B cell (primary cell): ENCODE measurements around the gene UNC5C. TPM values are rescaled to one million over a fixed set of nuclear protein-coding genes. Genes with fewer than 3 reads are reported as not detected.

Experiments used
- ATAC-seq: fragments of 200-7000 bp; cut with Tn5 transposase; one replicate; pipeline ENCODE4 v1.10.0; 2021; ENCODE audit warnings: low read depth, mild to moderate bottlenecking, moderate number of reproducible peaks, moderate library complexity
- CTCF ChIA-PET: fragments of 350-600 bp; sonication (Branson Sonifier 250); formaldehyde crosslinking; loops from one replicate; lab custom pipeline; 2021; ENCODE audit warnings: antibody characterized with exemption, inconsistent platforms; lab: Charles Lee
- POLR2A ChIA-PET: fragments of 350-600 bp; sonication (Branson Sonifier 250); formaldehyde crosslinking; loops from one replicate; lab custom pipeline; 2021; ENCODE audit warnings: antibody characterized with exemption; lab: Charles Lee
- DNase-seq: peaks from one replicate; pipeline ENCODE4 v3.0.0; 2013
- H2AFZ ChIP-seq: 2 replicates; pipeline ENCODE4 v1.6.1; 2012; ENCODE audit warnings: mild to moderate bottlenecking, low read depth, low read length; ENCODE audit not compliant: insufficient read depth, poor library complexity, severe bottlenecking
- H3K27ac ChIP-seq, 2 donors: 1 replicate in 1 of 2; 2 replicates in 1 of 2; pipeline ENCODE4 v1.5.1; 2012 to 2013; ENCODE audit warnings: low read length in 2 of 2, mild to moderate bottlenecking in 2 of 2, moderate library complexity in 1 of 2
- H3K27me3 ChIP-seq, 4 experiments: fragments of 200-600 bp in 1 of 4; sonication (generic) in 1 of 4; replicated peaks in 1 of 4; 1 replicate in 2 of 4; 2 replicates in 2 of 4; pipeline versions ENCODE4 v1.6.1 to v1.7.0; 2013 to 2016; ENCODE audit warnings: low read length in 3 of 4, mild to moderate bottlenecking in 2 of 4, mixed read lengths in 1 of 4, moderate library complexity in 1 of 4; ENCODE audit not compliant: insufficient read depth in 4 of 4, control insufficient read depth in 3 of 4; ENCODE audit errors: control extremely low read depth in 1 of 4
- H3K36me3 ChIP-seq, 2 experiments: replicated peaks in 1 of 2; 1 replicate in 1 of 2; 2 replicates in 1 of 2; pipeline versions ENCODE4 v1.6.1 to v1.7.1; 2013; ENCODE audit warnings: low read length in 1 of 2; ENCODE audit not compliant: insufficient read depth in 2 of 2, control insufficient read depth in 1 of 2; ENCODE audit errors: control extremely low read depth in 1 of 2, extremely low read depth in 1 of 2
- H3K4me1 ChIP-seq, 2 donors: fragments of 200-600 bp in 1 of 2; sonication (generic) in 1 of 2; 1 replicate in 1 of 2; 2 replicates in 1 of 2; pipeline versions ENCODE4 v1.5.1 to v1.6.1; 2013 to 2017; ENCODE audit warnings: low read length in 2 of 2; ENCODE audit not compliant: control insufficient read depth in 2 of 2, insufficient read depth in 2 of 2
- H3K4me2 ChIP-seq: replicated peaks from 2 replicates; pipeline ENCODE3; 2012; ENCODE audit warnings: mild to moderate bottlenecking, low read depth, low read length; ENCODE audit not compliant: poor library complexity, severe bottlenecking
- H3K4me3 ChIP-seq, 5 experiments: fragments of 200-600 bp in 1 of 5; sonication (generic) in 1 of 5; 1 replicate in 3 of 5; 2 replicates in 2 of 5; pipeline versions ENCODE4 v1.5.1 to v1.7.0; 2011 to 2016; ENCODE audit warnings: low read length in 4 of 5, mild to moderate bottlenecking in 4 of 5, low read depth in 2 of 5, control low read depth in 1 of 5, moderate library complexity in 1 of 5; ENCODE audit not compliant: insufficient read depth in 1 of 5; ENCODE audit errors: control extremely low read depth in 1 of 5, extremely low read depth in 1 of 5
- H3K79me2 ChIP-seq: fragments of 200-600 bp; sonication (generic); one replicate; pipeline ENCODE4 v1.6.0; 2016; ENCODE audit warnings: low read length; ENCODE audit not compliant: control insufficient read depth, insufficient read depth
- H3K9ac ChIP-seq: fragments of 200-600 bp; sonication (generic); 2 replicates; pipeline ENCODE4 v1.6.1; 2017; ENCODE audit warnings: mild to moderate bottlenecking, low read length, moderate library complexity
- H3K9me3 ChIP-seq, 3 donors: one replicate each; pipeline versions ENCODE4 v1.6.1 to v1.7.1; 2013; ENCODE audit warnings: low read length in 2 of 3; ENCODE audit not compliant: control insufficient read depth in 2 of 3, insufficient read depth in 1 of 3; ENCODE audit errors: control extremely low read depth in 1 of 3
- H4K20me1 ChIP-seq: 2 replicates; pipeline ENCODE4 v1.6.0; 2012; ENCODE audit warnings: mild to moderate bottlenecking, low read length; ENCODE audit not compliant: insufficient read depth, control insufficient read depth, poor library complexity, severe bottlenecking
- H3K27ac Mint-ChIP-seq: one replicate; pipeline ENCODE4 v1.8.0; 2021; ENCODE audit warnings: mixed read lengths
- H3K27me3 Mint-ChIP-seq: one replicate; pipeline ENCODE4 v1.8.0; 2021; ENCODE audit warnings: mixed read lengths
- H3K4me1 Mint-ChIP-seq: one replicate; pipeline ENCODE4 v1.8.0; 2021; ENCODE audit warnings: mixed read lengths
- H3K4me3 Mint-ChIP-seq: one replicate; pipeline ENCODE4 v1.8.0; 2021; ENCODE audit warnings: mixed read lengths
- H3K9me3 Mint-ChIP-seq: one replicate; pipeline ENCODE4 v1.8.0; 2022; ENCODE audit warnings: mixed read lengths; ENCODE audit not compliant: insufficient read depth
- EZH2 ChIP-seq: IDR thresholded peaks from 2 replicates; pipeline ENCODE4 v1.6.1; 2012; ENCODE audit warnings: borderline replicate concordance, low read depth, mild to moderate bottlenecking, moderate library complexity, low read length; ENCODE audit not compliant: insufficient read depth, poor library complexity, severe bottlenecking
- WGBS: methylation state at CpG from one replicate; pipeline ENCODE4 v1.1.5; 2013; ENCODE audit warnings: missing lambda C conversion rate; ENCODE audit not compliant: insufficient coverage; 5-methylcytosine and 5-hydroxymethylcytosine counted together
- intact Hi-C: fragments of 100-400 bp; cut with micrococcal nuclease; formaldehyde crosslinking; loops from one replicate; pipeline ENCODE4 v1.10.0; 2022
- polyA plus RNA-seq: library from polyadenylated mRNA; depleted of rRNA; stranded (reverse); fragments of >200 nt; gene quantifications from 2 replicates; pipeline ENCODE4 v1.2.3, GENCODE V29; 2012
- total RNA-seq, 2 donors: library from RNA; stranded (reverse); fragments of 120-200 nt in 1 of 2; gene quantifications; 1 replicate in 1 of 2; 2 replicates in 1 of 2; pipeline versions ENCODE4 v1.2.3 to v1.2.4, GENCODE V29; 2013 to 2022
- TF ChIP-seq, protein P1 (sequence below): fragments of 200-600 bp; IDR thresholded peaks from one replicate; pipeline ENCODE4 v1.8.0; 2022; ENCODE audit warnings: antibody characterized with exemption, mild to moderate bottlenecking

Gene UNC5C
- total and polyA plus RNA-seq, 2 donors (not counting 1 experiment from before 2014, with no cell fraction given), result not detected

DNA sequence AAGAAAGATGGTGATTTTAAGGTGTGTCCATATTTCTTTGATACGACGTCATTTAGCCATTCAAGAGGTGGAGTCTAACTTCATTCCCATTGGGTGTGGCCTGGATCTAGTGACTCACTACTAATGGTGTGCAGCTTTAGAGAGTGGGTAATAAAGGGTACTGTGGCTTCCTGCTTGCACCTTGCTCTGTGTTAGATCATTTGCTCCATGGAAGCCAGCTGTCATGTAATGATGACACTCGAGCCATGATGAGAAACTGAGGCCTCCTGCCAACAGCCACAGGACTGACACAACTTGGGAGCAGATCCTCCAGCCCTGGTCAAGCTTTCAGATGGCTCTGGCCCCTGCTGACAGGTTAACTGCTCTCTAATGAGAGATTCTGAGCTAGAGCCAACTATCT, 82.0 kb downstream of the UNC5C start:
- no peak overlapping the region for H3K27ac ChIP-seq
- H2AFZ ChIP-seq, result no peak overlapping the region
- Mint-ChIP-seq H3K4me1 (no peaks in the 10 kb centered on the region), H3K27me3 (no peaks in the 10 kb centered on the region), H3K27ac (no peak overlapping the region), H3K9me3 (no peaks in the 10 kb centered on the region), H3K4me3 (no peak overlapping the region)
- TF ChIP-seq EZH2, result no peak
- TF ChIP-seq, protein P1, sequence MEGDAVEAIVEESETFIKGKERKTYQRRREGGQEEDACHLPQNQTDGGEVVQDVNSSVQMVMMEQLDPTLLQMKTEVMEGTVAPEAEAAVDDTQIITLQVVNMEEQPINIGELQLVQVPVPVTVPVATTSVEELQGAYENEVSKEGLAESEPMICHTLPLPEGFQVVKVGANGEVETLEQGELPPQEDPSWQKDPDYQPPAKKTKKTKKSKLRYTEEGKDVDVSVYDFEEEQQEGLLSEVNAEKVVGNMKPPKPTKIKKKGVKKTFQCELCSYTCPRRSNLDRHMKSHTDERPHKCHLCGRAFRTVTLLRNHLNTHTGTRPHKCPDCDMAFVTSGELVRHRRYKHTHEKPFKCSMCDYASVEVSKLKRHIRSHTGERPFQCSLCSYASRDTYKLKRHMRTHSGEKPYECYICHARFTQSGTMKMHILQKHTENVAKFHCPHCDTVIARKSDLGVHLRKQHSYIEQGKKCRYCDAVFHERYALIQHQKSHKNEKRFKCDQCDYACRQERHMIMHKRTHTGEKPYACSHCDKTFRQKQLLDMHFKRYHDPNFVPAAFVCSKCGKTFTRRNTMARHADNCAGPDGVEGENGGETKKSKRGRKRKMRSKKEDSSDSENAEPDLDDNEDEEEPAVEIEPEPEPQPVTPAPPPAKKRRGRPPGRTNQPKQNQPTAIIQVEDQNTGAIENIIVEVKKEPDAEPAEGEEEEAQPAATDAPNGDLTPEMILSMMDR, result no peak
- no peaks in the 10 kb centered on the region for H3K27me3 ChIP-seq
- no peaks in the 10 kb centered on the region for H4K20me1 ChIP-seq
- no peaks in the 10 kb centered on the region for H3K36me3 ChIP-seq
- WGBS, result 85% methylated on average over 3 of the region's 3 CpGs
- no peaks in the 10 kb centered on the region for H3K4me1 ChIP-seq
- POLR2A ChIA-PET, result no interaction called here
- no peaks in the 10 kb centered on the region for H3K79me2 ChIP-seq
- no peaks in the 10 kb centered on the region for H3K9me3 ChIP-seq
- no peak overlapping the region for H3K4me3 ChIP-seq
- CTCF ChIA-PET, result no interaction called here
- no peak overlapping the region for H3K4me2 ChIP-seq
- DNase-seq (no peak), ATAC-seq (no peak)
- H3K9ac ChIP-seq, result no peak overlapping the region
- intact Hi-C loops, result no loop called here

- Mint-ChIP-seq H3K27me3 (no peaks in the 10 kb centered on the region), H3K27ac (no peak overlapping the region), H3K4me3 (no peak overlapping the region), H3K4me1 (no peaks in the 10 kb centered on the region), H3K9me3 (no peaks in the 10 kb centered on the region)
- ChIA-PET CTCF (interaction anchor here (0.6 kb wide), 1 partner anchor 1532 kb away, joined by 3 read pairs; no protein-coding TSS in a partner anchor), POLR2A (no interaction called here)
- H2AFZ ChIP-seq, result no peak overlapping the region
- intact Hi-C loops, result no loop called here
- H3K27me3 ChIP-seq, result no peaks in the 10 kb centered on the region
- WGBS, result 57% methylated on average over 1 of the region's 6 CpGs
- ATAC-seq, result no peak
- H3K27ac ChIP-seq, result no peak overlapping the region
- H3K36me3 ChIP-seq, result no peaks in the 10 kb centered on the region
- no peaks in the 10 kb centered on the region for H3K79me2 ChIP-seq
- no peak overlapping the region for H3K9ac ChIP-seq
- H3K4me1 ChIP-seq, result no peaks in the 10 kb centered on the region
- H3K4me3 ChIP-seq, result no peak overlapping the region
- H3K9me3 ChIP-seq, result no peaks in the 10 kb centered on the region
- no peaks in the 10 kb centered on the region for H4K20me1 ChIP-seq
- H3K4me2 ChIP-seq, result no peak overlapping the region
- TF ChIP-seq EZH2, result no peak
- DNase-seq, result no peak
Measured at GRCh38 chr4:95465010-95465409, 83.8 kb downstream of the UNC5C start.
